ENCODE data around the gene RTL9.

- no peak for TF ChIP-seq CTCF (conservative IDR thresholded peaks at IDR 0.05; ENCODE audit: low read depth, low read length)
- TF ChIP-seq EZH2phosphoT487 (IDR thresholded peaks at IDR 0.05; ENCODE audit: borderline replicate concordance, low read length): no peak
Measured at GRCh38 chrX:110399966-110400365, 41.3 kb downstream of the RTL9 start.

Measured in PC-3 (cell line).